HG02763 (cell line): ENCODE results near the gene CCDC85A.

Experiments used
- ATAC-seq: cut with Tn5 transposase; IDR thresholded peaks from one replicate; pipeline ENCODE4 v1.9.1; 2021; ENCODE audit warnings: mild to moderate bottlenecking, moderate library complexity; ENCODE audit not compliant: unreplicated experiment

Gene CCDC85A

DNA sequence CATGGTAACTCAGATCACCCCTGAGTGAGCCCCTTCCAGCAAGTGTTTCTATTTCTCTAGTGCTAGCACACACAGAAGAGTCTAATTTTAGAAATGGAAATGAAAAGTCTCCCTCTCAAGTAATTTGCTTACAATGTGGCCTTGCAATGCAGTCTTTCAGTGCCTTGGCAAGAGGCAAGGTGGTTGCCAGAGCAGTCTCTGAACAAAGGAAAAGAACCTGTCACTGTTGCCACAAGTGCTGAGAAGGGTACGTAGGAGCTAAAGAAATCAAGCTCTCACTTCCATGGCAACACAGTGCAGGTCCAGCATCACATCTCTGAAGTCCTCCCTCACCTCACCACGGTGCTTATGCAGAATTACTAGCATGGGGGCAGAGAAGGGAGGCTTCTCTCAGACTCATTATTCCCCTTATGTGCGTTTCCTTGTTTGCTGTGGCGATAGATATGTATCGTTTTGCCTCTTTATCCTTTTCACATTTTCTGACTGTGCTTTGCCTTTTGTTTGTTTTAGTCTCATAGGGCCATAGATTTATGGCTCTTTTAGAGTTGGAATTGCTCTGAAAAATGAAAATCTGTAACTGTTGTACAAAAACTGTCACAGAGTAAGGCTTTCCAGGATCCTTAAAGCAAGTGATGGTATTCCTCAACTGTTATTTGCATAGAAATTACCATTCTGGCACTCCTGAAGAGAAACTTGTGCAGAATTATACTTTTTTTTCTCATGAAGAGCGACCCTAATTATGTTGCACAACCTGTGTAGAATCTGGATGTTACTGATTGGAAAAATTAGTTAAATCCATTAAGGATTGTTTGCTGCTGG, 164.8 kb downstream of the CCDC85A start:
- no peak for ATAC-seq

- no peak for ATAC-seq
Measured at GRCh38 chr2:56357655-56358295, 174.0 kb downstream of the CCDC85A start.

GRCh38 chr2:56361844-56362243, 178.1 kb downstream of the CCDC85A start:
- ATAC-seq = no peak

GRCh38 chr2:56364902-56365301, 181.1 kb downstream of the CCDC85A start:
- no peak for ATAC-seq

GRCh38 chr2:56369316-56369715, 185.5 kb downstream of the CCDC85A start:
- no peak for ATAC-seq

- no peak for ATAC-seq
Measured at GRCh38 chr2:56372071-56372656, 188.4 kb downstream of the CCDC85A start.

GRCh38 chr2:56375251-56375650, 191.5 kb downstream of the CCDC85A start:
- ATAC-seq = no peak

- ATAC-seq = no peak
Measured at GRCh38 chr2:56376699-56377665, 193.2 kb downstream of the CCDC85A start.

DNA sequence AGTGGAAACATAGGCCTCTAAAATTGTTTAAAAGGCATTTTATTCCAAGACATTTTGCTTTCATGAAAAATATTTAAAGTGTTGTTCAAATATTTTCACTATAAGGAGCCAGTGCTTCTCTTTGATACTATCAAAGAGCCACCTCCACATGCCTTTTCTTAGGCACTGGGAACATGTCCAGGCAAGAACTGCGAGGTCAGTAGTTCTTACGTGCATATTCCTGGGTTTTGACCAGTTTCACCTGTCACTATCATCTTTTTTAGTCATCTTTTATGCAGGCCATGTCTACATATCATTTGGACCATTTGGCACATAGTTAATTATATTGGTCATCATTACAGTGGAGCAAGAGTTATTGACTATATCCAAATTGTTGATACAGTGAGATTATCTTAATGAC, 195.3 kb downstream of the CCDC85A start:
- ATAC-seq = no peak

DNA sequence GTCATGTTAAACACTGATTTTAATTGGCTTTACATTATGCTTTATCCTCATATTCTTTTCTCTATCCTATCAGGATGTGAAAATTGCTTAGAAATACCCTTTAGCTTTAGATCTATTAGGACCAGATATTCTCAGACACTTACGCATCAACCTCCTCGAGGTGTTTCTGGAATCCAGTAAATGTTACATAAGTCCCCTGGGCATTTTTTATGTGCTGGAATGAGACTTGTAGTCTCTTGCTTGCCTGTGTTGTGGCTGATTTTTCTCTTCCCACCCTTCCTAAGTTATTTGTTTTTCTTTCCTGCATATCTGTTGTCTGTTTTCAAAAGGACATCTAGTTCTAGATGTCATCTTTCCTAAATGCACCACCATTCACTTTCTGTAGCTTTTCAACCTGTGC, 197.1 kb downstream of the CCDC85A start:
- no peak for ATAC-seq

GRCh38 chr2:56382466-56382865, 198.7 kb downstream of the CCDC85A start:
- no peak for ATAC-seq

DNA sequence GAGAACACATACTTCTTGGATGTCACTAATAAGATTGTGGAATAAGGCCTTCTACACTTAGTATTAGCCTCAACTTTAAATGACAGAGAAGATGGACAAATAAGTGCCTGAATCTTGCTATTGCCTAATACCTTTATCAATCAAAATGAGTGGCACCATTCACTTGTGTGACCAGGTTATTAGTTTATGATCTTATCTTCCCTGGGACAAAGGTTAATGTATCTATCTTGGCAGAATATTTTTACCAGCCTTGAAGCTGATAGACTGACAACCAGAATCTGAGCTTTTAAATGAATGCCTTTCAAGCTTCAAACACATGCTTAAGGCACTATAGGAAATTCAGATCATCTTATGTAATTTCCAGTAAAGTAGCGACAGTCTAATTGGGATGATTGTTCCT, 202.9 kb downstream of the CCDC85A start:
- ATAC-seq = no peak

GRCh38 chr2:56390644-56391043, 206.9 kb downstream of the CCDC85A start:
- ATAC-seq = no peak

DNA sequence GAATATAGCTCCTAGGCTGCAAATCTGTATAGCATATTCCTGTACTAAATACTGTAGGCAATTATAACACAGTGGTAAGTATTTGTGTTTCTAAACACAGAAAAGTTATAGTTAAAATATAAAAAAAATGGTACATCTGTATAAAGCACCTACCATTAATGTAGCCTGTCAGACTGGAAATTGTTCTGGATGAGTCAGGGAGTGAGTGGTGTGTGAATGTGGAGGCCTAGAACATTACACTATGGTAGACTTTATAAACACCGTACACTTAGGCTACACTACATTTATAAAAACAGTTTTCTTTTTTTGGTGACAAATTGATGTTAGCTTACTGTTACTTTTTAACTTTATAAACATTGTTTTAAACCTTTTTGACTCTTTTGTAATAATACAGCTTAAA, 226.3 kb downstream of the CCDC85A start:
- ATAC-seq = no peak

- no peak for ATAC-seq
Measured at GRCh38 chr2:56416500-56417176, 232.8 kb downstream of the CCDC85A start.
